Measurements from ENCODE around the gene DNM3. TPM values are rescaled to one million over a fixed set of nuclear protein-coding genes. Genes with fewer than 3 reads are reported as not detected.

Gene DNM3
- polyA plus RNA-seq, 1 donor (not counting 4 experiments of a cell fraction or from before 2014, with no cell fraction given): 2.0 TPM

- H3K79me2 ChIP-seq (ENCODE audit: control insufficient read depth, insufficient read depth, low read length): peaks cover 22% of the 10 kb centered on the region
- no peaks in the 10 kb centered on the region for H3K9me1 ChIP-seq (ENCODE audit: control insufficient read depth, extremely low read depth, insufficient read depth, low read length)
- H3K4me3 ChIP-seq (ENCODE audit: control insufficient read depth in 2 of 3, extremely low read depth in 1 of 3, insufficient read depth in 2 of 3, low read depth in 1 of 3, low read length in 3 of 3): peak within 1 kb of the TSS; percentile 66 to 88 (median 87)
- peaks cover 9% of the 10 kb centered on the region for H3K4me1 ChIP-seq (ENCODE audit: control insufficient read depth, extremely low read depth, insufficient read depth, low read length)
- H3K9me3 ChIP-seq (ENCODE audit: control insufficient read depth, low read depth, low read length): no peaks in the 10 kb centered on the region
- H3K36me3 ChIP-seq (ENCODE audit: control insufficient read depth in 2 of 2, extremely low read depth in 1 of 2, insufficient read depth in 2 of 2, low read length in 2 of 2): peaks cover 4 to 11% of the 10 kb centered on the region in 2 experiments
- H3K9ac ChIP-seq (ENCODE audit: control insufficient read depth, extremely low read depth, insufficient read depth, low read length): peak within 1 kb of the TSS; percentile 91
- H2AFZ ChIP-seq (ENCODE audit: control insufficient read depth, low read length): peak within 1 kb of the TSS; percentile 92
- peak within 1 kb of the TSS; percentile 78 for H3K4me2 ChIP-seq (ENCODE audit: control insufficient read depth, extremely low read depth, insufficient read depth, low read depth, low read length)
- peak; percentile 83 to 95 (median 94) for TF ChIP-seq CTCF (optimal IDR thresholded peaks at IDR 0.05 in 1 of 3, IDR thresholded peaks at IDR 0.05 in 1 of 3, conservative IDR thresholded peaks at IDR 0.05 in 1 of 3; ENCODE audit: extremely low read depth in 1 of 3, insufficient read depth in 2 of 3, low read length in 3 of 3)
- TF ChIP-seq EZH2 (IDR thresholded peaks at IDR 0.05; ENCODE audit: low read length): no peak
- DNase-seq (ENCODE audit: low read depth, low spot score) (no peak), FAIRE-seq (peak; percentile 5)
- H4K20me1 ChIP-seq (ENCODE audit: control insufficient read depth, extremely low read depth, insufficient read depth, low read length): no peaks in the 10 kb centered on the region
- dilution Hi-C loops (cut with MboI; ENCODE audit: extremely low pct_ligation_motif_present, low sequenced_read_pairs): no loop called here
- peak within 1 kb of the TSS; percentile 83 for H3K27ac ChIP-seq (ENCODE audit: control insufficient read depth, insufficient read depth, low read length)
- no peaks in the 10 kb centered on the region for H3K27me3 ChIP-seq (ENCODE audit: control insufficient read depth, extremely low read depth, insufficient read depth, low read length)
Observed at GRCh38 chr1:172443666-172444453, 602.6 kb downstream of the DNM3 start, which contains the start of gene PIGC. Gene PIGC, minus strand, starts transcription at chr1:172444069. Its CDS starts 1,447 bp downstream, at chr1:172442622.

GRCh38 chr1:172446547-172446946 is 605.2 kb downstream of the DNM3 start:
- dilution Hi-C loops (cut with MboI; ENCODE audit: extremely low pct_ligation_motif_present, low sequenced_read_pairs): no loop called here
- Histone ChIP-seq H3K27ac (ENCODE audit: control insufficient read depth, insufficient read depth, low read length) (no peak overlapping the region), H3K4me1 (ENCODE audit: control insufficient read depth, extremely low read depth, insufficient read depth, low read length) (peaks cover 31% of the 10 kb centered on the region), H3K4me3 (ENCODE audit: control insufficient read depth in 2 of 3, extremely low read depth in 1 of 3, insufficient read depth in 2 of 3, low read depth in 1 of 3, low read length in 3 of 3) (no peak overlapping the region), H3K27me3 (ENCODE audit: control insufficient read depth, extremely low read depth, insufficient read depth, low read length) (no peaks in the 10 kb centered on the region), H3K9me1 (ENCODE audit: control insufficient read depth, extremely low read depth, insufficient read depth, low read length) (no peaks in the 10 kb centered on the region), H3K4me2 (ENCODE audit: control insufficient read depth, extremely low read depth, insufficient read depth, low read depth, low read length) (no peak overlapping the region), H3K9me3 (ENCODE audit: control insufficient read depth, low read depth, low read length) (no peaks in the 10 kb centered on the region), H2AFZ (ENCODE audit: control insufficient read depth, low read length) (no peak overlapping the region), H3K79me2 (ENCODE audit: control insufficient read depth, insufficient read depth, low read length) (peaks cover 22% of the 10 kb centered on the region), H3K36me3 (ENCODE audit: control insufficient read depth in 2 of 2, extremely low read depth in 1 of 2, insufficient read depth in 2 of 2, low read length in 2 of 2) (peaks cover 4 to 6% of the 10 kb centered on the region in 2 experiments), H3K9ac (ENCODE audit: control insufficient read depth, extremely low read depth, insufficient read depth, low read length) (no peak overlapping the region), H4K20me1 (ENCODE audit: control insufficient read depth, extremely low read depth, insufficient read depth, low read length) (no peaks in the 10 kb centered on the region)
- DNase-seq (ENCODE audit: low read depth, low spot score) (no peak), FAIRE-seq (no peak)
- TF ChIP-seq EZH2 (IDR thresholded peaks at IDR 0.05; ENCODE audit: low read length) (no peak), CTCF (optimal IDR thresholded peaks at IDR 0.05 in 1 of 3, IDR thresholded peaks at IDR 0.05 in 1 of 3, conservative IDR thresholded peaks at IDR 0.05 in 1 of 3; ENCODE audit: extremely low read depth in 1 of 3, insufficient read depth in 2 of 3, low read length in 3 of 3) (no peak)
